ENCODE measurements around the gene SPR. TPM values are rescaled to one million over a fixed set of nuclear protein-coding genes. Genes with fewer than 3 reads are reported as not detected.
A peak's percentile ranks its signal among the peaks of the same experiment; 100 is the strongest.

The SPR gene
- total and polyA plus RNA-seq, 2 donors (not counting 1 experiment from before 2014, with no cell fraction given): not detected

DNA sequence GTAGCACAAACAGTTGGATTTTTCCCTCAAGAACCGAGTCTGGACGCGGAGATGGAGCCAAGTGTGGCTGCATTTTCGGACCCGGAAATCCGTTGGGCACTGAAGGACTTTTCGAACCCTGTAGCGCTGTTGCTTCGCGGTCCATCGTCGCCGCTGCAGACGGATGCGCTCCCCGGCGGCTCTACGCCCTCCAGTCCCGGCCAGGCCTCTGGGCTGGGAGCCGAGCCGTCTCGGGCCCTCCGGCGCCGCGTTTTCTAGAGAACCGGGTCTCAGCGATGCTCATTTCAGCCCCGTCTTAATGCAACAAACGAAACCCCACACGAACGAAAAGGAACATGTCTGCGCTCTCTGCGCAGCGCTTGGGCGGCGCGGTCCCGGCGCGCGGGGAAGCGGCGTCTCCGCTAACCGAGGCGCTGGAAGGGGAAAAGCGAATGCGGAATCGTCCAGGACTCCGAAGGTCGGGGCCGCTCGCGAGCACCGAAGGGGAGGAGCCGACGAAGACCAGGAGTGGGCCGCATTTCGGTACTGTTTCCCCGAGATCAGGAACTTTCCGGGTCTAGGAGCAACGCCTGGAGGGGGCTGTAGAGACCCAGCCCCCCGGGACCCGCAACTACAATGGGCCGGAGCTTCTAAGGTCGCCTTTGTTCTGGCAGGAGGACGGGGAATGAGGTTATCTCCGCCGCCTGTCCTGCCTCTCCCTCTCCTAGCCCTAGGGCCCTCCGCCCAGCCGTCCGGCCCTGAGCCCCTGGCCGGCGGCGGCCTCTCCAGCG lies 33.3 kb downstream of the SPR start:
- Histone ChIP-seq H3K9ac (ENCODE audit: low read length) (peak overlapping the region; percentile 55), H3K9me3 (ENCODE audit: control extremely low read depth in 1 of 3, control insufficient read depth in 2 of 3, insufficient read depth in 1 of 3, low read length in 2 of 3) (peaks cover 0 to 61% (median 0%) of the 10 kb centered on the region in 3 donors), H3K4me3 (ENCODE audit: control extremely low read depth in 1 of 5, extremely low read depth in 1 of 5, insufficient read depth in 1 of 5, low read depth in 2 of 5, low read length in 4 of 5) (peak overlapping the region; percentile 15 to 49 (median 27)), H3K36me3 (replicated peaks in 1 of 2; ENCODE audit: control extremely low read depth in 1 of 2, control insufficient read depth in 1 of 2, extremely low read depth in 1 of 2, insufficient read depth in 2 of 2, low read length in 1 of 2) (no peaks in the 10 kb centered on the region), H4K20me1 (ENCODE audit: control insufficient read depth, insufficient read depth, low read length, poor library complexity, severe bottlenecking) (no peaks in the 10 kb centered on the region), H3K27me3 (replicated peaks in 1 of 4; ENCODE audit: control extremely low read depth in 1 of 4, control insufficient read depth in 3 of 4, insufficient read depth in 4 of 4, low read length in 3 of 4) (peaks cover 0 to 92% (median 74%) of the 10 kb centered on the region in 4 experiments), H3K4me1 (ENCODE audit: control insufficient read depth in 2 of 2, insufficient read depth in 2 of 2, low read length in 2 of 2) (peaks cover 58 to 78% of the 10 kb centered on the region in 2 donors), H3K27ac (ENCODE audit: low read length in 2 of 2) (no peak overlapping the region), H3K4me2 (replicated peaks; ENCODE audit: low read depth, low read length, poor library complexity, severe bottlenecking) (peak overlapping the region; percentile 83), H2AFZ (ENCODE audit: insufficient read depth, low read depth, low read length, poor library complexity, severe bottlenecking) (peak overlapping the region; percentile 51), H3K79me2 (ENCODE audit: control insufficient read depth, insufficient read depth, low read length) (no peaks in the 10 kb centered on the region)
- no peak for ATAC-seq (ENCODE audit: low read depth)
- intact Hi-C loops (cut with micrococcal nuclease): no loop called here
- peaks cover 33% of the 10 kb centered on the region for H3K4me1 Mint-ChIP-seq
- DNase-seq: peak; percentile 68
- H3K9me3 Mint-ChIP-seq (ENCODE audit: insufficient read depth): no peaks in the 10 kb centered on the region
- H3K4me3 Mint-ChIP-seq: peak overlapping the region; percentile 80
- ChIA-PET CTCF (no interaction called here), POLR2A (no interaction called here)
- 4% methylated on average over 77 of the region's 77 CpGs for WGBS (ENCODE audit: insufficient coverage)
- TF ChIP-seq EZH2 (IDR thresholded peaks at IDR 0.05; ENCODE audit: borderline replicate concordance, insufficient read depth, low read depth, low read length, poor library complexity, severe bottlenecking): peak; percentile 91
- TF ChIP-seq, protein P1, sequence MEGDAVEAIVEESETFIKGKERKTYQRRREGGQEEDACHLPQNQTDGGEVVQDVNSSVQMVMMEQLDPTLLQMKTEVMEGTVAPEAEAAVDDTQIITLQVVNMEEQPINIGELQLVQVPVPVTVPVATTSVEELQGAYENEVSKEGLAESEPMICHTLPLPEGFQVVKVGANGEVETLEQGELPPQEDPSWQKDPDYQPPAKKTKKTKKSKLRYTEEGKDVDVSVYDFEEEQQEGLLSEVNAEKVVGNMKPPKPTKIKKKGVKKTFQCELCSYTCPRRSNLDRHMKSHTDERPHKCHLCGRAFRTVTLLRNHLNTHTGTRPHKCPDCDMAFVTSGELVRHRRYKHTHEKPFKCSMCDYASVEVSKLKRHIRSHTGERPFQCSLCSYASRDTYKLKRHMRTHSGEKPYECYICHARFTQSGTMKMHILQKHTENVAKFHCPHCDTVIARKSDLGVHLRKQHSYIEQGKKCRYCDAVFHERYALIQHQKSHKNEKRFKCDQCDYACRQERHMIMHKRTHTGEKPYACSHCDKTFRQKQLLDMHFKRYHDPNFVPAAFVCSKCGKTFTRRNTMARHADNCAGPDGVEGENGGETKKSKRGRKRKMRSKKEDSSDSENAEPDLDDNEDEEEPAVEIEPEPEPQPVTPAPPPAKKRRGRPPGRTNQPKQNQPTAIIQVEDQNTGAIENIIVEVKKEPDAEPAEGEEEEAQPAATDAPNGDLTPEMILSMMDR (IDR thresholded peaks at IDR 0.05): no peak
- no peak overlapping the region for H3K27ac Mint-ChIP-seq
- H3K27me3 Mint-ChIP-seq: peaks cover 57% of the 10 kb centered on the region

All from B cell (primary cell).